CD4-positive, alpha-beta T cell treated with Interferon alpha-2 for 1 hour (primary cell): ENCODE data around the gene RANBP9.

Experiments used
- DNase-seq, 2 donors: peaks; one replicate each; pipeline ENCODE4 v3.0.0-alpha.2; 2020 to 2022

Gene RANBP9

DNA sequence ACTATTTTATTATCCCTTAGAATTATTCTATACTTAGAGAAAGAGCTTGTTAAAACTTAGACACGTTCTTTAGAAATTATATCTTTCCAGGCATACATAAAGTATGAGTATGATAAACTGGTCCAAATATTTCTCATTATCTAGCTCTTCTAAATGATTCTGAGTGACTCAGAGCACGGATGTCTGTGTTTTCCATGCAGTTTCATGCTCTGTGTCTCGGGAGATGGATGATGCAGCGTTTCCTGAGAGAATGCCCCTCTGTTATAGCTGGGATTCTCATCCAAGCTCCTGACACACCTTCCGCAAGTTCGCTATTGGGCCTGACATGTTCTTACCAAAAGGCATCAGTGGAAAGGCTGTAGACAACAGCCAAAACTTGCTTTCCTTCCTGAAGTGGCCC is 117.9 kb downstream of the RANBP9 start:
- no peak for DNase-seq

DNA sequence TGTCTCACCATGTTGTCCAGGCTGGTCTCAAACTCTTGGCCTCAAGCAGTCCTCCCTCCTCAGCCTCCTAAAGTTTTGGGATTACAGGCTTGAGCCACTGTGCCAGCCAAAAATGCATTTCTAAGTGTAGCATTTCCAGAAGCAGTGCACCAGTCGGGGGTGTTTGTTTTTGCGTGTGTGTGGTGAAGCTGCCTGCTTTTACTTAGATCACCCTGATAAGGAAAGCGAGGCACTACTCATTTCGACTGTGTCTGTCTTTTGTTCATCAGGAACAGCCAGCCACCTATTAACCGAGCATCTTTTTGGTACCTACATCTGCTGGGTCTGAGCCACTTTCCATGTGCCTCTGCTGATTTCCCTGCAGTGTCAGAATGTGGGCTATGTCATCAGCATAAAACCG is 118.5 kb downstream of the RANBP9 start:
- no peak for DNase-seq

DNA sequence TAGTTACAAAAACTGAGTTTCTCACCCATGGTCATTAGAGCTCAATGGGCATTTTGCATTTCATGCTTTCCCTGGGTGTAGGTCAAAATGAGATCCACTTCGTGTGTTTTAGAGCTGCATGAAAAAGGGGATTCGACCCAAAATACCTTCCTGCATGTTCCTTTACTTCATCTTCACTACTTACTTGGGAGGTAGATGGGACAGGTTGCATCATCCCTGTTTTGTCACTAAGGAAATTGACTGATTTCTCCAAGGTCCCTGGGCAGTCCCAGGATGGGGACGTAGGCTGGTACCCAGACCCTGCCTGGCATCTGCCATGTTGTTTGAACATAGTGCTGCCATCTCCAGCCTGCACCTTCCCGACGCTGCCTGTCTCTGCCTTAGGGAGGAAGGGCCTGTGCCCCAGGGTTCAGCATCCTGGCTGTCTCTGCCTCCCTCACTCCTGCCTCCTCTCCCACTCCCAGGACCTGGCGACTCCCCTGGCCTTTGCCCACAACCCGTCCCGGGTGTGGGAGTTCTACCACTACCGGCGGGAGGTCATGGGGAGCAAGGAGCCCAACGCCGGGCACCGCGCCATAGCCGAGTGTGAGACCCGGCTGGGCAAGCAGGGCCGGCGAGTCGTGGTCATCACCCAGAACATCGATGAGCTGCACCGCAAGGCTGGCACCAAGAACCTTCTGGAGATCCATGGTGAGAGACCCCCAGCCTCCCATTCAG is 120.3 kb downstream of the RANBP9 start:
- no peak for DNase-seq

DNA sequence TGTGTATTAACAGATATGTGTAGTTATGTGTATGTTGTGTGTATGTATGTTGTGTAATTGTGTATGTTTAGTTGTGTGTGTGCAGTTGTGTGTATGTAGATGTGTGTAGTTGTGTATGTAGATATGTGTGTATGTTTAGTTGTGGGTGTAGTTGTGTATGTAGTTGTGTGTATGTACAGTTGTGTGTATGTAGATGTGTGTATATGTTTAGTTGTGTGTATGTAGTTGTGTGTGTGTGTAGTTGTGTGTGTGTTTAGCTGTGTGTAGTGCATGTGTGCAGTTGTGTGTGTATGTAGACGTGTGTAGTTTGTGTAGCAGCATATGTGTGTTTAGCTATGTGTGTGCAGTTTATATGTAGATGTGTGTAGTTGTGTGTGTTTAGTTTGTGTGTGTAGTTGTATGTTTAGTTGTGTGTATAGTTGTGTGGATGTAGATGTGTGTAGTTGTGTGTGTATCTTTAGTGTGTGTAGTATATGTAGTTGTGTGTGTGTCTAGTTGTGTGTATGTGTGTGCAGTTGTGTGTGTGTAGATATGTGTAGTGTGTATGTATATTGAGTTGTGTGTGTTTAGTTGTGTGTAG is 121.0 kb downstream of the RANBP9 start:
- no peak for DNase-seq

DNA sequence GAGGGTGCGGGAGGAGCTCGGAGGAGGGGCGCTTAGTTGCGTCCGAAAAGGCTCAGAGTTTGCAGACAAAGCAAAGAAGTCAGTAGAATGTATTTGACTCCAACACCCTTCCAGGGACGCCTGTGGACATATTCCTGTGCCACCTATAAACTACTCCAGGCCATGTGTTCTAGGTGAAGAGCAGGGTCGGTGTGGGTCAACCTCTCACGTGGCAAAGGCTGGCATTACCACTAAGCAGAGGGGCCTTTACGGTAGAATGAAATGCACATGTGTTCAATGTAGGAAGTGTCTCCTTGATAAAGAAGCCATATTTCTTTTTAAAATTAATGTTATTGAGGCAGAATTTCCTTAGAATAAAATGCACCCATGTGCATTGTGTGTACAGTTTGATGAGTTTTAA is 121.8 kb downstream of the RANBP9 start:
- no peak for DNase-seq

DNA sequence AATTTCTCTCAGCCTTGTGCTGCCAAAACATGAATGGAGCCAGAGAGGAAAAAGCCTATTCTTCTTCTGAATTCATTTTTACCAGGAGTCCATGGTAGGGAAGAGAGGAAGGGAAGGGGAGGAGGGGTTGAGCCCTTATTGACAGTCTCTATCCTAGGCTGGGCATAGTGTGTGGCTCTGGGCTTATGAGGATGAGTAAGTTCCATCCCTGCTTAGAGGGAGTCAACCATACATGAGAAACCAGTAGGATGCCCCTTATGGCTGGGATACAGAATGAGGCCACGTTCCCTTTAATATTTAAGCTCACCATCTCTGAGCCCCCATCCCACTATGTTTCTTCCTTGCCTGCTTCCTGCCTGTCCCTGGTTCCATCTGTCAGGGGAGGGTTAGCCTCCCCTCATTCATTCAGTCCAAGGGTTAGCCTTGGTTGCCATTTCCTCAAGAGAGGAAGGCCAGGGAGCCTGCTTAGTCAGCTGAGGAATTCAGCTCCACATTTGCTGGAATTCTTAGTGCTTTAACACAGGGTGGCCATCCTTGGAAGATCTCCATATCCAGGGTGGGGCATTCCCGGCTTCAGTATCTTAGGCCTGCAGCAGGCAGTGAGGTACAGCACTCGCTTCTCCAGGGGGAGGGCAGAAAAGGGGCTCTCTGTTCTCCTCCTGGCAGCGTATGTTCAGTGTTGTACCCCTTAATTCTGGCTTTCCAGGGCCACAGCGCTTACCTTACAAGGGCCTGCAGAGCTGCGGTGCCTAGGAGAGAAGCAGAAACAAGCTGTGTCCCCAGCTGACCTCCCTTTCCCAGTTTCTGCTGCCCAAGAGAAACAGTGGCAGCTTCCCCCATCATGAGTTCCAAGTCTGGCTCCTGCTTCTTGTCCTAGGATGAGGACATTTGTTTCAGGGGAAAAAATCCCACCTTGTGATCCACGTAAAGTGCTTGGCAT is 124.8 kb downstream of the RANBP9 start:
- DNase-seq: no peak

DNA sequence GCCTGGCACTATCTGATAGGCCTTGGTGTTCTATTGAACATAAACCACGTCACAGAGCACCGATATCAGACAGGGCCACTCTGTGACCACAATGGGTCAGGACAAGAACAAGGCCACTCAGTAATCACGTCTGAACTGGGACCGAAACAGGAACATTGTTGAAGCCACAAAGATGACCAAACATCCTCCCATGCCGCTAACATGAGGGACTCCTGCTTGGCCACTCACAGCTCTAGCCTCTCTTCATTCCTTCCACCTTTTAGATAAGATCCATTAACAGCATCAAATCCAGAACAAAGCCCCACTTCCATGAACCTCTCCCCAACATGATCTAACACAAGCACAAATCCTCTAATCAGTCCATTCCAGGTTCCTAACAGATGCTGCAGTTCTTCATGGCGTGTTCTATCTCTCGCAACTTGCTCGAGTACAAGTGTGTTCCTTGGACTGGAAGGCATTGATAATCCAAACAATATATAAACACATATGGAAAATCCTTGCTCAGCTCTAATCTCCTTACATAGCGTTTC is 129.9 kb downstream of the RANBP9 start:
- no peak for DNase-seq

DNA sequence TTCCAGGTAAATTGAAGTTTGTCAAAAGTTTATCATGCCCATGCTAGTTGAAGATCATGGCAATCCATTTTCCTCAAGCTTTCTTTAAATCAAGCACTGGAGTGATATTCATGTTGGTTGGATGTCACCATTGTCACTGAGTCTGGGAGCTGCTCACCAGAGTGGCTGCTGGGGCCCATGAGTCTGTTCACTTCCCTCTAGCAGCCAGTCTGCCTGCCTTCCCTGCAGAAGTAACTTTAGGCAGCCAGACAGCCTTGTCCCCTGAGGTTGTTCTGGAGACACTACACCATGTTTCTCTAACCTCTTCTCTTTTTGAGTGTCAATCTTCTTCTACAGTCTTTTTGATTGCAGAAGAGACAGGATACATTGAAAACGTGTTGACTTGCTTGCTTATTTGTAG is 131.7 kb downstream of the RANBP9 start:
- no peak for DNase-seq

DNA sequence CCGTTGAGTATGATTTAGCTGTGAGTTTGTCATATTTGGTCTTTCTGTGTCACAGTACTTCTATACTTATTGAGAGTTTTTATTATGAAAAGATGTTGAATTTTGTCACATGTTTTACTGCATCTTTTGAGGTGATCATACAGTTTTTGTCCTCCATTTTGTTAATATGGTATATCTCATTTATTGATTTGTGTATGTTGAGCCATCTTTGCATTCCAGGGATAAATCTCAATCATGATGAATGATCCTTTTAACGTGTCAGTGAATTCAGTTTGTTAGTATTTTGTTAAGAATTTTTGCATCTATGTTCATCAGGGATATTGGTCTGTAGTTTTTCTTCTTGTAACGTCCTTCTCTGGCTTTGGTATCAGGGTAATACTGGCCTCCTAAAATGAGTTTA is 133.7 kb downstream of the RANBP9 start:
- no peak for DNase-seq

DNA sequence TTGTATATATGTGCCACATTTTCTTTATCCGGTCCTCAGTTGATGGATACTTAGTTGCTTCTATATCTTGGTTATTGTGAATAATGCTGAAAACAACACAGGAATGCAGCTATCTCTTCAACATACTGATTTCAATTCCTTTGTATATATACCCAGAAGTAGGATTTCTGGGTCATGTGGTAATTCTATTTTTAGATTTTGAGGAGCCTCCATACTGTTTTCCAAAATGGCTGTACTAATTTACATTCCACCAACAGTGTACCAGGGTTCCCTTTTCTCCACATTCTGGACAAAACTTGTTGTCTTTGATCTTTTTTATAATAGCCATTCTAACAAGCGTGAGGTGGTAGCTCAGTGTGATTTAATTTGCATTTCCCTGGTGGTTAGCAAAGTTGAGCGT is 135.6 kb downstream of the RANBP9 start:
- DNase-seq: no peak

DNA sequence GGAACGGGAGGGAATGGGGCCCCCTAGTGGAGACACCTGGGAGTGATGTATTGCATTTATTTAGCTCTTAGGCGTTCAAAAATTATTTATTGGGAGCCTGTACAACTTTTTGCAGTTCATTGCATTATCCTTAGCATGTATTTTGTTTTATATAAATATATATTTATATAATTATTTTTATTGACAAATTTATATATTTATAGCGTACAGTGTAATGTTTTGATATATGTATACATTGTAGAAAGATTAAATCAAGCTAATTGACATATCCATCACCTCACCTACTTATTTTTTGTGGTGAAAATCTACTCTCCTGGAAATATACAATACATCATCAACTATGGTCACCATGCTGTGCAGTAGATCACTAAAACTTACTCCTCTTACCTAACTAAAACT is 136.3 kb downstream of the RANBP9 start:
- DNase-seq: no peak

DNA sequence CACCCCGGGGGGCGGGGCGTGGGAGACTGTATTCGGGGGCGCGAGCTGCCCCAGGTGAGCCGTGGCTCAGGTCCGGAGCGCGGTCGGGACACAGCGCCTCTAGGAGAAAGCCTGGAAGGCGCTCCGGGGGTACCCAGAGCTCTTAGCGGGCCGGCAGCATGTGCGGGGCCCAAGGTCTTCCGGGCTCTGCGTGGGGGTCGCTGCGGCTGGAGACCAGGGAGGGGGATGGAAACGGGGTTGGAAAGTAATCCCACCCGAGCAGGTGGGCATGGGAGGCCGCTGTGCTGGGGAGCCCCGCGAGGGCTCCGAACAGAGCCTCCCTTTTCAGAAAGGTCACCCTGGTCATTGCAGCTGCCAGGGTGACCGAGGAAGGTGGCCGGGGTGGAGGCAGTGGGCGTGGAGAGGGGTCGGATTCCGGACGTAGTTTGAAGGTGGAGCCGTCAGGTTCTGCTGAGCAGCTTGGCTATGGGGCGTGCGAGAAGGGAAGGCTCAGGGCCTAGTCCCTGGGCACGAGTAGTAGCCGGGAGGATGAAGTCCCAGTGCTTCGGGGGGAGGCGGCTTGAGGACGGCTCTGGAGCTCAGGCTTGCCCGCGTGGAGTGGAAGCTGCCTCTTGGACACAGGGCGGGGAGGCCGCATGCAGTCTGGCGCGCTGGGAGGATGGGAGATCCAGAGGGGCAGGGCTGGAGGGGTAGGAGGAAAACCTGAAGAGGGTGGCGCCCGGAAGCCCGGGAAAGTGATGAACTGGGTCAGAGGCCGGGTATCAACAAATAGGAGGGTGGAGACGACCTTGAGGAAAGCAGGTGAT is 136.9 kb downstream of the RANBP9 start, which contains the start of gene SIRT5:
SIRT5 (plus strand) TSS at position 31 of the 806 bp plus-strand sequence. CDS start 9,510 bp downstream, outside the sequence.
- peak; percentile 76 to 81 for DNase-seq

DNA sequence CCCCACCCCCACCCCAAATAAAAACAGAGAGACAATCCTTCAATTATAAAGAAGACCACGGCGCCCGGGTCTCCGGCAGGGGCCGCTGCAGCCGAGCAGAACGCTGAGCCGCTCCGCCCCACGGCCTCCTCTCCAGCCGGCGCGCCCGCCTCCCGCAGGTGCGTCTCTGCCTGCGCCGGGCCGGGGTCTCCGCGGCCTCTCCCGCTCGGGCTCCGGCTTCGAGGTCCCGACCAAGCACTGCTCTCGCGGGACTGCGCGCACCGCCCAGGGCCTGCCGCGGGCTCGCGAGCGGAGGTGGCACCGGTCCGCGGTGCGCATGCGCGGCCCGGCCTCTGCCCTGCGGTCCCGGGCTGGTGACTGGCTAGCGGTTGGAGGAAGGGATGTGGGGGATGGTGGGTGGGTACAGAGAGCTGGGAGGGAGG is 137.5 kb downstream of the RANBP9 start:
- peak; percentile 95 for DNase-seq

DNA sequence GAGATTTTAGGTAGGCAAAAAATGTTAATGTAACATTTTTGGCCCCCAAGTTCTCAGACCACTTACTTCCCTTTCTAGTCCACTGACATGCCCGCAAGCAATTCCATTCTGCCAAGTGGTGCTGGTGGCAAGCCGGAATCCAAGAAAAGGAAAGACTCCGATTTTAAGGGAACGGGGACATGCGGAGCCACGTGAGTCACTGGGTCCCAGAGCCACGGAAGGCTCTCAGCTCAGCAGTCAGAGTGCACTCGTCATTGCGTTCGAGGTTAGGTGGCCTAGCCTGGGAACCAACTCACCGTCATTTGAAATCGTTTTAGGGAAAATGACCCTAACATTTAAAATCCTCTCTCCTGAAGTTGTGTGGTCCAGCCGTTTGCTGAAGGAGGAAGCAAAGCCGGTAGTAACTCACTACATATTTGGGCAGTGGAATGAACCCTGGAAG is 137.9 kb downstream of the RANBP9 start:
- DNase-seq: no peak

DNA sequence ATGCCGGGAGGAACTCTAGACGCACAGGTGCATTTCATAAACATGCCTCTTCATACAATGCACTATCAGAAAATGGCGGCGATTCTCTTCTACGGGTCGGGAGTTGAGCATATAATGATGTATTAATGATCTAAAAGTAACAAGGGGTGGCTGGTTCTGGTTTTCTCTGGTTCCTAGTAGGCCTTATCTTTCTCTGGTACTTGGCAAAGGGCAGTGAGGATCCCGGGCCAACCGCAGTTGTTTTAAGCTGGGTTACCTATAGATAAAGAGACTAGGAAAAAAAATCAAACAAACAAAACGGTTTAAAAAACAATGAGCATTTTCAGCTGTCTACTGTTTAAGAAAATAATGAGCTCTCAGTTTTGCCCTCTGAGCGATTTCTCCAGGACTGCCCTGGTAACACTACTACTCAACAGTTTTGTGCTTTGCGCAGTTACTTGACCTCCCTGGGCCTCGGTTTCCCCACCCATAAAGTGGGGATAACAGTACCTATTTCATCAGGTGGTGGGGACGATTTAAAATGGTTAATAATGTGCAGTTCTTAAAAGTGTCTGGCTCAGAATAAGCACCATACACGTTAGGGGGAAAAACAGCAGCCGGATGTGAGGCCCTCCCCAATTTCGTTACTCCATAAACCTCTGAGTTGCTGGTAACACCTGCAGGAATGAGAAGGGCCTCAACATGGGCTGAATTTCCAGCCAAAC is 138.5 kb downstream of the RANBP9 start:
- DNase-seq: no peak

DNA sequence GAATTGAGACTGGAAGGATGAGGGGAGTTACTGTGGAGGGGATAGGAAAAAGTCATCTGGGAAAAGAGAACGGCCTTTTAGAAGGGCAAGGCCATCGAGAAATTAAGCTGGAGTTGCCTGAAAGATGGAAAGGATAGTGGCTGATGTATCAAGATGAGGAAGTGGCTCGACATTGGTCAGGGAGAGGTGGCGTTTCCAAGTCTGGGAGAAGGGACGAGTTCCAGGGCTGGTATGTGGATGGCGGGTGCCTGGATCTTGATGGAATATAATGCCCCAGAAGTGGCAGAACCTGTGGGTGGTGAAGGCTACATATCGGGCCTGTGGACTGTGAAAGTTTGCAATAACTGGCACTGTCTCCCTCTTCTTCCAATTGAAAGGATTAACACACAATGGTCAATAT is 139.4 kb downstream of the RANBP9 start:
- no peak for DNase-seq
